GM21717 (cell line): ENCODE results near the gene EOMES.
A peak's percentile ranks its signal among the peaks of the same experiment; 100 is the strongest.
"Not testable (repeated sequence)": the region's sequence is repeated elsewhere in the genome, so short reads cannot be mapped to it uniquely, and the experiment has no call there.

Experiments
- ATAC-seq: cut with Tn5 transposase; IDR thresholded peaks from one replicate; pipeline ENCODE4 v1.9.1; 2021; ENCODE audit warnings: mild to moderate bottlenecking, moderate library complexity; ENCODE audit not compliant: unreplicated experiment

EOMES gene

DNA sequence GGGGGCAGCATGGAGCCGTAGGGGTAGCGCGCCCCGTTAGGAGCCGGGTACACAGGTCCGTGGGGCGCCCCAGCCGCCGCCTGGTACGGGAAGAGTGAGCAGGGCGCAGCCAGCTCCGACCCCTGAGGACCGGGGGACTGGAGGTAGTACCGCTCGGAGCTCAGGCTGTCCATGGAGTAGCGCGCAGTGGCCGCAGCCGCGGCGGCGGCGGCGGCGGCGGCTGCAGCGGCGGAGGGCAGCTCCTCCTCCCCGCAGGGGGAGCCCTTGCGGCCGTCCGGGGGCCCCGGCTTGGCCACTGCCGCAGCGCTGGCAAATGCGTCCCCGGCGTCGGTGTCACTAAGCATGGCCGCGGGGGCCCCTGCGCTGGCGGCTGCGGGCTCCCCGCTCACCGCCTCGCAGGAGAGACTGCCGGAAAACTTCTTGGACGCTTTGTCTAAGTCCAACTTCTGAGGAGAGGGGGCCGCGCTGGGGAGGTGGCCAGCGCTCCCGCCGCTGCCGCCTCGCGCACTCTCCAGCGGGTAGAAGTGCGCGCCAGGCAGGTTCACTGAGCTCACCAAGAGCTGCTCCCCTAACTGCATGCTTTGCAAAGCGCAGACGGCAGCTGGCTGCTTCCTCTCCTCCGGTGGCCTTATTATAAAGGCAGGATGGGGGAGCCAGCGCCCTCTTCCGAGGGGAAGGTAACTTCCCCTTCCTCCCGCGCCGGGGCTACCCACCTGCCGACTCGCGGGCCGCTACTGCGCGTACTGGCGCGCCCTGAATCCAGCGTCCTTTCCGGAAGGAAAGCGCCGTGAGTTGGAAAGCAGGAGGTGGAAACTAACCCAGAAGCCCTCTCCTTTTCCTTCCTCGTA, at the start of gene EOMES:
TSS of gene EOMES (minus strand) at position 607 of the 848 bp plus-strand sequence. CDS start at position 578, 29 bp downstream.
- ATAC-seq: peak; percentile 55

DNA sequence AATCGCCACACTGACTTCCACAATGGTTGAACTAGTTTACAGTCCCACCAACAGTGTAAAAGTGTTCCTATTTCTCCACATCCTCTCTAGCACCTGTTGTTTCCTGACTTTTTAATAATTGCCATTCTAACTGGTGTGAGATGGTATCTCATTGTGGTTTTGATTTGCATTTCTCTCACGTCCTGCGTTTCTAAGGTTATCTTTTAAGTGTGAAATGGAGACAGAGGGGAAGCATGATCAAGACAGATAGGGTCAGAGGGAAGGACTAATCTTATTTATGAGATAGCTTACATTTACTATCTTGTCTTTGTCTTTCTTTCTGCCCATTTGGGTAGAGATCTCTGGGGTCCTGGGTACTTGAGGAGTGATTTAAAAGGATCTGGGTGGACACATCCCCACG, 48.3 kb upstream of the EOMES start:
- ATAC-seq: not testable (repeated sequence)

DNA sequence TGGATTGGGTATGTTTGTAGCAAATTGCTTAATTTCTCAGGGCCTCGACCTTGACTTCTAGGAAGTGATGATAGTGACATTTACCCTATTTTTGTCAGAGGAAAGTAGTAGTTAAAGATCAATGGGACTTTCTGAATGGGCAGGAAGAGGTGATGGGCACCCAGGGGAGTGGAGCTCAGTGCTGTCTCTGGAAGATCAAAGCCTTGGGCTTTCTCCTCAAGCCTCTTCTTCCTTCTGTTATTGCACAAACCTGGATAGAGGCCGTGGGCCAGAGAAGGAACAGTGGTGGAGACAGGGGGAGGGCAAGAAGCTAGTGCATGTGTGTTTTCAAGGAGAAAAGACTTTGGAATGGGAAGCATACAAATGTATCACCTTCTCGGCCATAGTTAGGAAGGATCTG, 44.9 kb upstream of the EOMES start:
- no peak for ATAC-seq

DNA sequence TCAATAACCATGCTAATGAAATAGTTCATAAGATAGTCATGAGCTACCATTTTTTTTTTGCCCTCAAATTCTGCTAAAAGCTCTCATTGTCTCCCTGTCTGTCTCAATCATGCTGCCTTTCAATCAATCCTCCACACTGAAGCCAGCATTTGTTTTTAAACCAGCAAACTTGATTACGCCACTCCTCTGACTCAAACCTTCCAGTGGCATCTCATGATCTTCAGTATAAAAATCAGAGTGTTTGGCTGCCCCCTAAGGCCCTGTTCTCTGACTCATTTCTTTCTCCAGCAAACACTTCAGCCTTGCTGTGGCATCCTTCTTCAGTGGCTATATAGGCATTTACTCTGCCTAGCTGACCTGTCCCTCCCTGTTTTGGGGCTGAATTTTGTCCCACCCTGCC, 36.0 kb upstream of the EOMES start:
- no peak for ATAC-seq

DNA sequence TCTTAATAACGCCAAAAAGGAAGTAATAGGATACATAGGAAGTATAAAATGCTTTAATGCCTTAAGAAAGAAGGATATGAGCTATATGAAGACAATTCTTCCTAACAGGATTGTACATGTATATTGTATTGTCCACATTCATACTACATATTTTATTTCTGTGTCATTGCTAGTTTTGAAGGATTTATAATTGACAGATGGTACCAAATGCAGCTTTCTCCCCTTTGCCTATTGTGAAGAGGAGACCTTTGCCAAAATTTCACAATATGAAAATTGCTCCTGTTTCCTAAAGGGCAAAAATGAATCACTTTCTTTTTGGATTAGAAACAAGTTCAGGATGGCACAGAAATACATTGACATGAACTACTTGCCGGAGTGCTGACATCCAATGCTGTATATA, 34.8 kb upstream of the EOMES start:
- no peak for ATAC-seq

DNA sequence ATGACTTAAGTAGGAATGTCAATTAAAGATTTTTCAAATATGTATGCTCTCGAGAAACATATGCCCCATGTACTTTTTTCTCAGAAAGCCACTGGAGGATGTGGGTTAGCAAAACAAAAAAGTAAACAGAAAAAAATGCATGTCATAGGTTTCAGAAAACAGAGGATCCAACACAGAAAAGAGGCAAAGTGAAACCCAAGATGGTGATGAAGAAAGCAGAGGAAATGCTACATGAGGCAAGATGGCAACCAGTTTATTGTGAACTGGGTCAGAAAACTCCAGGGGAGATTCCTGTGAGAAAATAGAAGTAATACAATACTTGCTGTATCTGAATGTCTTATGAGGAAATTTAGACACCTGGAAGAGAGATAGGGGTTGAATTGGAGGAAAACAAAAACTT, 30.8 kb upstream of the EOMES start:
- no peak for ATAC-seq

DNA sequence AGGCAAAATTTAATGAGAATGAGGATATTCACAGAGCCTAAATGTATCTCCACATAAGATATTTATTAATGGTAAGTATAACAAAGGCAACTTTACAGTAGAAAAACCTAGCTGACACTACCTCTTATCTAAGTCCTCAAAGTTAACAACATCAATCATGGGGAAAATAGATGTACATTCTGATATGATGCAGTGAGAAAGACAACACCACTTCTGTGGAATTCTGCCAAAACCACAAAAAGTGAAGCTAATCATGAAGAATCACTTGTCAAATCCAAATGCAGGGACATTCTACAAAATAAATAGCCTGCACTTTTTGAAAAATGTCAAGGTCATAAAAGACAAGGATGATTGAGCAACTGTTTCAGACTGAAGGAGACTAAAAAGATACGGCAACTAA, 27.5 kb upstream of the EOMES start:
- ATAC-seq: no peak

DNA sequence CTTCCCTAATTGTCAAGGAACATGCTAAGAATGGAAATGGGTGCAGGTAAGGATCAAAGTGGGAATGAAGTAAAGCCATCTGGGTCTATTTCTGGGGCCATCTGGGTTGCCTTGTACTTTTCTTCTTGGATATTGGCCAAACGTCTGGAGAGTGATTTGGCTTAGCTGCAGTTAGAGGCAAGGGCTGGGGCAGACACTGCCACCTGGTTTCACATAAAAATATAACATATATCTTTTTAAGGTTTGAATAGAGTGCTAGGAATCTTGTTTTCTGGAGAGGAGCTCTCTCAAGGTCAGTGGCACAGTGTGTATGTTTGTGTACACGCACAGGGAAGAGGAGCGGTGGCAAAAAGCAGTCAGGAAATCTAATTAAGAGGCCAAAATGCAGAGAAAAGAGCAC, 24.7 kb upstream of the EOMES start:
- ATAC-seq: no peak

DNA sequence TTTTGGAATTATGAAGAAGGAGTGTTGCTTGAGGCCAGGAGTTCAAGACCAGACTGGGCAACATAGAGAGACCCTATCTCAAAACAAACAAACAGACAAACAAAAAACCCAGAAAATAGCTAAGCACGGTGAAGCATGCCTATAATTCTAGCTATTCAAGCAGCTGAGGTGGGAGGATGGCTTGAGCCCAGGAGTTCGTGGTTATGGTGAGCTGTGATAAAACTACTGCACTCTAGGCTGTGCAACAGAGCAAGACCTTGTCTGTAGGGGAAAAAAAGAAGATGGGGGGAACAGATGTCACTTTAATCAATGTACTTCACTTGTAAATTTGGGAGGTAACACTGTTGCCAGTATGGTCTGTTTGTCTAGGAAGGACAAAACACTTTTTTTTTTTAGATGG, 18.7 kb upstream of the EOMES start:
- ATAC-seq: no peak

DNA sequence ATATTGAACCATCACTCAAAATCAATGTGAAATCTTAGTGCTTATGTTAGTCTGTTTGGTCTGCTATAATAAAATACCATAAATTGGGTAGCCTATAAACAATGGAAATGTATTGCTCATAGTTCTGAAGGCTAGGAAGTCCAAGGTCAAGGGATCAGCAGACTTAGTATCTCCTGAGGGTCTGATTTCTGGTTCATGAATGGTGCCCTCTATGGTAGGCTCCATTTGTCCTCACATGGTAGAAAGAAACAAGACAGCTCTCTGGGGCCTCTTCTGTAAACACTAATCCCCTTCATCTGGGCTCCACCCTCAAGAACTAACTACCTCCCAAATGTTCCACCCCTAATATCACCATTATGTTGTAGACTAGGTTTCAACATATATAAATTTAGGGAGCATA, 15.0 kb upstream of the EOMES start:
- ATAC-seq: no peak

DNA sequence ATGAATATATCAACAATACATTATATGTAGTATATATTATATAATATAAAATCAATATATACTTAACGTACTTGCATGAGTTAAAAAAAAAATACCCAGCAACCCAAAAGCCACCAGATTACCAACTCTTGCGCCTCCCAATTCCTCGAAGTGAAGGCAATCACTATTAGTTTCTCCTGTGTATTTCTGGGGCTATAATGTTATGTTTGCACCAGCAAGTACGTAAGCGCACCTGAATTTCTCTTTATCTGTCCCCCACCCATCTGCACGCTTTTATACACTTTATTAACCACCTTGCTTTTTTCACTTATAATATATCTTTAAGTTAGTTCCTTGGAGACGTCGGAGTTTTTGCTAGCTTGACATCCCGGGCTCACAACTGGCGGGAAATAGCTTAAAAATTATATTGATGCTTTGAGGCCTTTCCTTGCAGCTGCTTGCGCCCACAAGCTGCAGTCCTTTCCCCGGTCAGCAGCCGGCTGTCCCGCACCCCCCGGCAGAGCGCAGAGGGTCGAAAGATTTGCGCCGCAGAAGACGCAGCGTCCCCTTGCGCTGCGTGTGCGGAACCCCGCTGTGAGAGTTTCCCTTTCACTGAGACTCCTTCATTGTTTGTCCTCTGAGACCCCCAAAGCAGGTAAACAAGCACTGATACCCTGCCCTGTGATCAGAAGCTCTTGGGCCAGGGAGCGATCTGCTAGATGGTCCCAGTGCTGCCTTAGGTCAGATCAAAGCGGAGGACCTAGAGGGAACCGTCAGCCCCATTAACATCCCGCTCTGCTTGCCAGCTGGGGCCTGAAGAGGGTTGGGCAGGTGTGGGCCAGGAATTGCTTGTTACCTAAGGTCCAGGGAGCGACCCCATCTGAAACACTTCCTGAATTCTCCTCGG, 8.9 kb upstream of the EOMES start:
- no peak for ATAC-seq

DNA sequence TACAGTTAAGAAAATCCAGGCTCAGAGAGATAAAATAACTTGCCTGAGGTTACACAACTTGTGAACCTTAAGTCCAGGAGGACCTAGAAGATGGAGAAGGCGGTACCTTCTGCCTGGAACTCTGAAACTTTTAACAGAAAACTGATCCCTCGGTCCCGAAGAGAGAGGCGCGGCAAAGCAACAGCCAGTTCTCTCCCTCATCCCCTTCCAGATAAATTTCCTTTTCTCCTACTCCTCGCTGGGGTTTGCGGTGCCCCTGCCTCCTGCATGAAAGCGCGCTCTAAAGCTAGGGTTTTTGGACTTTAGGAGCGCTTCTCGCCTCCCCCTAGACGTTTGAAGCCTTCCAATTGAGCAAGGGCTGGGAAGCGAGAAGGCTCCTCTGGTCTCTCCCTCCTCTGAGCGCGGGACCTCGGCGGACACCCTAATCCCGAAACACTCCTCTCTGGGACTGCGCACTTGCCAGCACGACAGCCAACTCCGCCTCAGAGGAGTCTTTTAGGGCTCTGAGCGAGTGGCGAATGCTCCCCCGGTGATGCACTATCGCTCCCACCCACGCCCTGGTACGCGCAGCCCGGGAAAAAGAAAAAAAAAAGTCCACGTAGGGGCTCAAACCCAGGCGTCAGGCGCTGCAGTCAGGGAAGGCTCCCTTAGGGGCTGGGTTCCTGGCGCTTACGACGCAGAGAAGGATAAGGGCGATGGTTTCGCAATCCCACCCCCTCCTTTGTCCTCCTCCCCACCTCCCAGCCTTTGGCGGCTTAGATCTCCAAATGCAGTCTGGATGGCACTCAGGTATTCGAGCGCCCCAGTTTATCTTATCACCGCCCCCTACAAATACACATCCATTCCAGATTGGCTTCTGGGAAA, 7.9 kb upstream of the EOMES start:
- ATAC-seq: no peak

DNA sequence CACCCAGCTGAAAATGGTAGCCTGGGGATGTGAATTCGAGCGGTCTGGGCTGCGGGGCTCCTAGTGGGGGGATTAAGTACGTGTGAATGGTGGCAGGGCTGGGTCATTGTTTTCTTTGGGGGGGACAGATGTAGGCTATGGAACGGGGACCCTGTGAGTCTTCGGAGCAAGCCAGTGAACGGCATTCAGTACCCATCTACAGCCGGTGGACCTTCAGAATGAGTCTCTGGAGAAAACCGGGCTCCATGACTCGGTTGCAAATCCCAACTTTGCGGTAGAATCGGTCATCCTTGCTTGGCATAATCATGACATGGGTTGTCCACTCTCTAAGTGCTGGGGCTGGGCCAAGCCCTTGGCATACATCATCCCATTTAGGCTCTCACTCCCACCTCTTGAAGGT, 7.2 kb upstream of the EOMES start:
- no peak for ATAC-seq

DNA sequence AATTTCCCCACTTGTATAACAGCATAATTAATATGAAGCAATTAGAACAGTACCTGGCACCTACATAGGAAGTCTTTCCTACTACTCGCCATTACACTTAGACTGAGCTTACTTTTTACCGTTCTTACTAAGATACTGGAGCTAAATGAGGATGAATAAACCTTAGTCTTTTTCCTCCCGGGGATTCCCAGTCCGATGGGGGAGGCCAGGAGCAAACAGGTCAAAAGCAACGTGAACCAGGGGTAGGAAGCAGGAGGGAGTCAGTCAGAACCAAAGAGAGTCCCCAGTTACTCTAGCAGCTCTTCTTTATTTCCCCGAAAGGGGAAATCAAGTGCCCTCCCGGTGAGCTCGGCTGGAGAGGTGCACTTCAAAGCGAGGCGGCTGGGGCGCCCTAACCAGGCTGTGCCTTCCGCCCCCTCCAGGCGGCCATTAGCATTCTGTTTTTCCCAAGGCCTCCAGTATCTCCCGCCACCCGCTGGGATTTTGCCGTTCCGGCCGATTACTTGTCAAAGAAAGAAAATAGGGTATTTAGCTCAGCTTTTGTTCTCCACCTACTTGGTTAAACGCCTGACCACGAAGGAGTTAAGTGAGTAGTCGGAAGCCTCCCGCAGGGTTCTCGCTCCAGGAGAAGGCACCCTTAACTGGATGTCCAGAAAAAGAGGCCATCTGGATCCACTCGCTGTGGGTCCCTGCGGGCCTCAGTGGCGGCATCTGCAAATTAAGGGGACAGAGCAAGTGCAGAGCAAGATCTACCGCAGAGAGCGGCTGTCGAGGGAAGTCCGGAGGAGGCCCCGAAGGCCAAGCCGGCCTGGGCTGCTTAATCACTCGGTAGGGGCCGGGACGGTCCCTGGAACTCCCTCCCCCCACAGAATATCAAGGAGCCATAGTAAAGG, 6.3 kb upstream of the EOMES start:
- ATAC-seq: no peak

DNA sequence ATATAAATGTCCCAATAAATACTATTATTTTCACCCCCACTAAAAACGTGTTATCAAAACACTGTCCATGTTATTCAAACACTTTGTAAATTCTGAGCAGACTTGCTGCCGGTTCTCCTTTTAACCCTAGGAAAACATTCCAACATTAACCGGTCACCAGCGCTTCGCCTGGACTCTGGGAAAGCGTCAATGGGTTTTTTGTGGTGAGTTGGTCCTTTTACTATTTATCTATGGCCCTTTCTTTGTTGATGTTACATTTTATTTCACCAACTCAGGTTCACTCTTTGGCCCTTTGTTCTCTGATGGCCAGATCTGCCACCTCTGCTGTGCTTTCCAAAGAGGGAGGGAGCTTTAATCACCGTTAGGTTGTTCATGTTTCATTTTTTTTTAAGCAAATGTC, 4.1 kb upstream of the EOMES start:
- no peak for ATAC-seq

DNA sequence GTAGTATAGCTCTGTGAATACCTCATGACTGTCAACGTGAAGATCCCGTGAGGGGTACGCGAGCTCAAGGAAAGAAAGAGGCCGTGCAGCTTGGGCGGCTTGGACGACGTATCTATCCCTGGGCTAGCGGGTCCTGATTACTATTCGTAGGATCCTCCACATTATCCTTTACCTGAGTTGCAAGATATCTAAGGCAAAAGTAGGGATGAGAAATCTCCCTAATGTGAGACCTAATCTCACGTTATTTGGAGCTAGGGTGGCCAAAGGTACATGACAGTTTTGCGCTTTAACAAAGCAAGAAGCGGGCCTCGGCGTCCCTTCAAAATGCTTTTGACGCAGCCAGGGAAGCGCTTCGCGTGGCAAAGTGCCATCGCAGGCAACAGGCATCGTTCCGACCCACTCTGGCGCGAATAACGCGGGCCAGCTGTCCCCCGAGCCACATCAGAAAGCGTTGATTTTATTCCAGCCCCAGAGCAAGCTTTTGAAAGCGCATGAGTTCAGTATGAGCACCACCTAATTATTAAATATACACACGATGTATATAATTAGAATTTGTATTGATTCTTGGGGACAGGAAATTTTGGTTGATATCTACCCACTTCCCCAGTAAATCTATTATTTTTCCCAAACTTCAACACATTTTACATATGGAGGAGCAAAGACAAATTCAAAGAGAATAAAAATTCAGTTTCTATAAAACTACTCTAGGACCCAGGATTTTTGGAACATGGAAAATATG, 2.5 kb upstream of the EOMES start:
- ATAC-seq: no peak

DNA sequence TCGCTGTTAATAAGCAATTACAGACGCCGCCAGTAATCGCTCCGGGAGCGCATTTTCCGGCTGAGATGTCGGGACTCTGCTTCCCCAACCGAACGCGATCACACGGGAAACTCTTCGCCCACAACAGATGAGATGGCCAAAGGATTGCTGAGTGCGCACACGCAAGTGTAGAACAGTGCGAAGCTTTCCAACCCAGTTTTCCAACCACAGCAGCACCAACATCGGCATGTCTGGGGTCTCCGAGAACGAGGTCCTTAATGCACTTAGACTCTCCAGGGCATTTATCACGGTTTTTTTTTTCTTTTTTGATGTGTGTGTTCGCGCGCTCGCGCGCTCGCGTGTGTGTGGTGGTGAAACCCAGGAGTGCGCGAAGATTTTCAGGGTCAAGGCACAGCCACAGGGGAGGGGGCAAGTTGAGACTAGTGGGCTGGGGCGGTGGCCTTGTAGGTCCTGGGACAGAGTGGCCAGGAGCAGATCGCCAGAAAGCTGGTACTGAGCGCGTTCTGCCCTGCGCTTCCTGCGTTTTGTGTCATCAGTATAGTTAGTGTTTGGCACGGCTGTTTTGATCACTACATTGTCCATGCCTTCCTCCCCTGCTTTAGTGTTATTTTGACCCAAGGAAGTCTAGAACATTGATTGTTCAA, 1.8 kb upstream of the EOMES start:
- ATAC-seq: no peak

DNA sequence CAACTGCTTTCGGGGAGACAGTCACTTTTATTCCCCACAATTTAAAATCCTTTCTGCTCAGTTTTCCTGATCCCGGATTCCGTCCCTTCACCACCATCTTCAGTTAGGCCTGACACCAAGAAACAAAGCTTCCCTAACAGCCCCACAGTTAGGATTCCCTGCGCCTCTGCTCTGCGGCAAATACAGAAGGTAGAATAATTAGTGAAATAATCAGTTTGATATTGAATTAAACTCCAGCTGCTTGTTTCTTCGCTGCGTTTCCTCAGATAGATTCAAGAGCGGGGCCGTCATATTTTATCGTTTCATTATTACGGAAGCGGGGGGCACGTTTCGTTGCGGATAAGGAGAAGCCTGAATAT, 1.3 kb upstream of the EOMES start:
- no peak for ATAC-seq

DNA sequence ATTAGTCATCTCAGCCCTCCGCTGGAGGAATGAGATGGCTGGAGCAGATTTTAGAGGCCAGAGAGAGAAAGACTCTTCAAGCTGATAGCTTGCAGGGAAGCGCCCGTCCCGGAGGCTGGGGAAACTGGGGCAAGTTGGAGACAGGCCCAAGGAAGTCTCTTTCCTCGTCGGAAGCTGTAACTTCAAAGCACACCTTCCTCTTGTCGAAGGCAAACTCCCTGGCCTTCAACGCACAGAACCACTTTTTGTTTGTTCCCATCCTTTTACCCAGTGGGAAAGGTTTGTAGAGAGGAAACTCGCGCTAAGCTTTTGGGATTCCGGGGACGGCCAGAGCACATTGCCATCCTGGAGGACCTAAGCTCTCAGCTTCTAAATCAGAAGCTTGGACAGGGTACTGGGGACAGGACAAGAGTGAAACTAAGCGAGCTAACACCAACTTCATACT, 900 bp upstream of the EOMES start:
- no peak for ATAC-seq
